ENCODE results near the gene CAMTA1. TPM values are rescaled to one million over a fixed set of nuclear protein-coding genes. Genes with fewer than 3 reads are reported as not detected.

The CAMTA1 gene
- total RNA-seq, 1 donor from 2014 or later, result 99.0 TPM

DNA sequence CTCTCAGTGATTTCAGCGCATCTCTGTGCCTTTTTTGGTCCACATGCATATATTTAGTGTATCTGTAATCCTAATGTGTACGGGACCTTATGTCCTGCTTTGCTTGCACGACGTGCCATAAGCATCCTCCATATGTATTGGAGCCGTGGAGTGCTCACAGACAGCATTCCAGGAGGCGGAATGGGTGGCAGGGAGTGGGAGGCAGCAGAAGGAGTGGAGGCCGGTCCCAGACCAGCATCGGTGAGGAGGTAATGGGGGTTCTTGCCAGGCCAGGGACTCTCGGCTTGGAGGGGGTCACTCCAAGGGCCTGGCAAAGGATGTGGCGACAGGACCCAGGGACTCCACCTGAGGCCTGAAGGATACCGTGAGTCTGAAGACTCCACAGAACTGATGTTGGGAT, 185.0 kb downstream of the CAMTA1 start:
- peaks cover 24% of the 10 kb centered on the region for H3K27me3 Mint-ChIP-seq
- no peaks in the 10 kb centered on the region for H3K9me3 Mint-ChIP-seq (ENCODE audit: low read depth)
- no peak overlapping the region for H3K4me3 Mint-ChIP-seq (ENCODE audit: low read depth)
- H3K4me1 Mint-ChIP-seq (ENCODE audit: low read depth), result no peaks in the 10 kb centered on the region
- TF ChIP-seq, protein P1, sequence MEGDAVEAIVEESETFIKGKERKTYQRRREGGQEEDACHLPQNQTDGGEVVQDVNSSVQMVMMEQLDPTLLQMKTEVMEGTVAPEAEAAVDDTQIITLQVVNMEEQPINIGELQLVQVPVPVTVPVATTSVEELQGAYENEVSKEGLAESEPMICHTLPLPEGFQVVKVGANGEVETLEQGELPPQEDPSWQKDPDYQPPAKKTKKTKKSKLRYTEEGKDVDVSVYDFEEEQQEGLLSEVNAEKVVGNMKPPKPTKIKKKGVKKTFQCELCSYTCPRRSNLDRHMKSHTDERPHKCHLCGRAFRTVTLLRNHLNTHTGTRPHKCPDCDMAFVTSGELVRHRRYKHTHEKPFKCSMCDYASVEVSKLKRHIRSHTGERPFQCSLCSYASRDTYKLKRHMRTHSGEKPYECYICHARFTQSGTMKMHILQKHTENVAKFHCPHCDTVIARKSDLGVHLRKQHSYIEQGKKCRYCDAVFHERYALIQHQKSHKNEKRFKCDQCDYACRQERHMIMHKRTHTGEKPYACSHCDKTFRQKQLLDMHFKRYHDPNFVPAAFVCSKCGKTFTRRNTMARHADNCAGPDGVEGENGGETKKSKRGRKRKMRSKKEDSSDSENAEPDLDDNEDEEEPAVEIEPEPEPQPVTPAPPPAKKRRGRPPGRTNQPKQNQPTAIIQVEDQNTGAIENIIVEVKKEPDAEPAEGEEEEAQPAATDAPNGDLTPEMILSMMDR (IDR thresholded peaks at IDR 0.05; ENCODE audit: unreplicated experiment), result no peak
- no peak overlapping the region for H3K27ac Mint-ChIP-seq
- DNase-seq (ENCODE audit: low spot score, unreplicated experiment), result no peak
- no peaks in the 10 kb centered on the region for H3K36me3 Mint-ChIP-seq (ENCODE audit: insufficient read depth)

DNA sequence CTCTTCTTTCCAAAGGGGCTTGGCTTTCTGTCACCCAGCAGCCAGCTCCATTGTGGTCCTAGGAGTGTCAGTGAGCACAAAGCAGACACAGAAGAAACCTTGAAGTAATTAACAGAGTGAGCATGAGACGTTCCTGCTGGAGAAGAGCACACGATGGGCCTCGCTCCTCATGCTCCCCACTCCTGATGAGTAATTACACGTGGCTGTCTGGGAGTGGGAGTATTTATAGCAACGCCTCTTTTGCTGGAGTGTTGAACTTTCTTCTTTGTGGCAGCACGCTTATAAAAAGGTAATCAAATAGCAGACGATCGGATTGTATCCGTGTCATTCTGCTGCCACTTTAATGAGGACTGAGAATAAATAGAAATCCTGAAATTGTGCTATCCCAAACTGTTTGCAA, 185.8 kb downstream of the CAMTA1 start:
- Mint-ChIP-seq H3K4me1 (ENCODE audit: low read depth) (no peaks in the 10 kb centered on the region), H3K27ac (no peak overlapping the region), H3K4me3 (ENCODE audit: low read depth) (no peak overlapping the region), H3K36me3 (ENCODE audit: insufficient read depth) (no peaks in the 10 kb centered on the region), H3K9me3 (ENCODE audit: low read depth) (peaks cover 3% of the 10 kb centered on the region), H3K27me3 (peaks cover 18% of the 10 kb centered on the region)
- TF ChIP-seq, protein P1 (IDR thresholded peaks at IDR 0.05; ENCODE audit: unreplicated experiment), result no peak
- DNase-seq (ENCODE audit: low spot score, unreplicated experiment), result no peak

GRCh38 chr1:6971699-6972098, 186.4 kb downstream of the CAMTA1 start:
- no peaks in the 10 kb centered on the region for H3K36me3 Mint-ChIP-seq (ENCODE audit: insufficient read depth)
- H3K27me3 Mint-ChIP-seq, result peaks cover 18% of the 10 kb centered on the region
- peaks cover 8% of the 10 kb centered on the region for H3K9me3 Mint-ChIP-seq (ENCODE audit: low read depth)
- no peaks in the 10 kb centered on the region for H3K4me1 Mint-ChIP-seq (ENCODE audit: low read depth)
- H3K4me3 Mint-ChIP-seq (ENCODE audit: low read depth), result no peak overlapping the region
- no peak for DNase-seq (ENCODE audit: low spot score, unreplicated experiment)
- TF ChIP-seq, protein P1 (IDR thresholded peaks at IDR 0.05; ENCODE audit: unreplicated experiment), result no peak
- peak overlapping the region; percentile 10 for H3K27ac Mint-ChIP-seq

- peaks cover 8% of the 10 kb centered on the region for H3K9me3 Mint-ChIP-seq (ENCODE audit: low read depth)
- H3K4me3 Mint-ChIP-seq (ENCODE audit: low read depth), result no peak overlapping the region
- H3K27me3 Mint-ChIP-seq, result peaks cover 17% of the 10 kb centered on the region
- no peaks in the 10 kb centered on the region for H3K36me3 Mint-ChIP-seq (ENCODE audit: insufficient read depth)
- H3K27ac Mint-ChIP-seq, result no peak overlapping the region
- TF ChIP-seq, protein P1 (IDR thresholded peaks at IDR 0.05; ENCODE audit: unreplicated experiment), result no peak
- H3K4me1 Mint-ChIP-seq (ENCODE audit: low read depth), result no peaks in the 10 kb centered on the region
- no peak for DNase-seq (ENCODE audit: low spot score, unreplicated experiment)
These were observed 187.1 kb downstream of the CAMTA1 start for GRCh38 chr1:6972399-6972798.

DNA sequence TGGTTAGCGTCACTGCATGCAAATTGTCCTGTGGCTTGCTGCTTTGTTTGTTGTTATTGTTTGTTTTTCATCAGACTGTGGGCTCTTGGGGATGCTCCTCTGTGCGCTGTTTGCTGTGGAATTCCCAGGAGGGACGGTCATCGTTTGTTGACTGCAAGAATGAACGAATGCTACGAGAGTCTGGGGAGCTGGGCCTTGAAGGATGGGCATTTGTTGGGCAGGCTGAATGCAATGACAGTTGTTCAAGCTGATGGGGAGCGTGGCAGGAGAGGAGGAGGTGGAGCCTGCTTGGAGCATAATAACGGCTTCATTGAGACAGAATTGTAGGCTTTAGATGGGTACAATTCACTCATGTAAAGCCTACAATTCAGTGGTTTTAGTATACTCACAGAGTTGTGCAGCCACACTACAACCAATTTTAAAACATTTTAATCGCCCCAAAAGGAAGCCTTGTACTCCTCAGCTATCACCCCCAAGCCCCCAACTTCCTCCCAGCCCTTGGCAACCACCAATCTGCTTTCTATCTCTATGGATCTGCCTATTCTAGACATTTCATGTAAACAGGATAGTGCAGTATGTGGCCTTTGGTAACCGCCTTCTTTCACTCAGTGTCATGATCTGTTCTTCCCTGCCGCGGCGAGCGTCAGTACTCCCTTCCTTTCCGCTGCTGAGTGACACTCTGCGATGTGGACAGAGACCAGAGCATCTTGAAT, 190.2 kb downstream of the CAMTA1 start:
- no peak overlapping the region for H3K27ac Mint-ChIP-seq
- H3K36me3 Mint-ChIP-seq (ENCODE audit: insufficient read depth), result no peaks in the 10 kb centered on the region
- H3K4me3 Mint-ChIP-seq (ENCODE audit: low read depth), result no peak overlapping the region
- no peak for DNase-seq (ENCODE audit: low spot score, unreplicated experiment)
- H3K4me1 Mint-ChIP-seq (ENCODE audit: low read depth), result no peaks in the 10 kb centered on the region
- H3K9me3 Mint-ChIP-seq (ENCODE audit: low read depth), result peaks cover 8% of the 10 kb centered on the region
- TF ChIP-seq, protein P1 (IDR thresholded peaks at IDR 0.05; ENCODE audit: unreplicated experiment), result no peak
- H3K27me3 Mint-ChIP-seq, result peaks cover 6% of the 10 kb centered on the region

All from progenitor cell of endocrine pancreas (in vitro differentiated cells).